Measurements from ENCODE around the gene ATG7.

DNA sequence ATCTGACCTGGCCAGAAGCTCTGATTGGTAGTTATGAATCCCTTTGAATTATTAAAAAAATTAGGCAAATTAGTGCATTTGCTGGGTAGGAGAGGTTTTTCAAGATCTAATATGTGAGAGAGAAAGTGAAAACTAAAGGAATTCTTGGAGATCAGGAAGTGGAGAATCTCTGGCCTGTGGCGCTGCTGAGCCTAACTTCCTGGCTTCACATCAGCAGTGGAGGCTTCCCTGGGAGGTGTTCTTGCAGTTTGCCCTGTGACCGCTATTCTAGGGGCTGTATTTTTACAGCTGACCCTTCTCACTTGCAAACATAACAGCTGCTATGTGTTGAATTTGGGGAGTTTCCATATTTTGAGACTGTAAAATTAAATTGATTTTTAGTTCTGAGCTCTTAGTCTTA is 166.4 kb downstream of the ATG7 start:
- TF ChIP-seq, protein P1, sequence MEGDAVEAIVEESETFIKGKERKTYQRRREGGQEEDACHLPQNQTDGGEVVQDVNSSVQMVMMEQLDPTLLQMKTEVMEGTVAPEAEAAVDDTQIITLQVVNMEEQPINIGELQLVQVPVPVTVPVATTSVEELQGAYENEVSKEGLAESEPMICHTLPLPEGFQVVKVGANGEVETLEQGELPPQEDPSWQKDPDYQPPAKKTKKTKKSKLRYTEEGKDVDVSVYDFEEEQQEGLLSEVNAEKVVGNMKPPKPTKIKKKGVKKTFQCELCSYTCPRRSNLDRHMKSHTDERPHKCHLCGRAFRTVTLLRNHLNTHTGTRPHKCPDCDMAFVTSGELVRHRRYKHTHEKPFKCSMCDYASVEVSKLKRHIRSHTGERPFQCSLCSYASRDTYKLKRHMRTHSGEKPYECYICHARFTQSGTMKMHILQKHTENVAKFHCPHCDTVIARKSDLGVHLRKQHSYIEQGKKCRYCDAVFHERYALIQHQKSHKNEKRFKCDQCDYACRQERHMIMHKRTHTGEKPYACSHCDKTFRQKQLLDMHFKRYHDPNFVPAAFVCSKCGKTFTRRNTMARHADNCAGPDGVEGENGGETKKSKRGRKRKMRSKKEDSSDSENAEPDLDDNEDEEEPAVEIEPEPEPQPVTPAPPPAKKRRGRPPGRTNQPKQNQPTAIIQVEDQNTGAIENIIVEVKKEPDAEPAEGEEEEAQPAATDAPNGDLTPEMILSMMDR (IDR thresholded peaks at IDR 0.05), result no peak
- TF ChIP-seq POLR2A (IDR thresholded peaks at IDR 0.05), result no peak

All from thyroid gland (tissue), 4 donors.